GM21447 (cell line): ENCODE measurements around the gene ZFP36.
"Not testable (repeated sequence)": the region's sequence is repeated elsewhere in the genome, so short reads cannot be mapped to it uniquely, and the experiment has no call there.

Experiments used
- ATAC-seq: cut with Tn5 transposase; IDR thresholded peaks from one replicate; pipeline ENCODE4 v1.9.1; 2021; ENCODE audit not compliant: unreplicated experiment

Gene ZFP36

GRCh38 chr19:39406656-39407409, at the start of gene ZFP36:
Gene ZFP36 (plus strand): TSS chr19:39406847. CDS start chr19:39406905, 58 bp downstream.
- no peak for ATAC-seq

- ATAC-seq: no peak
Observed at GRCh38 chr19:39359026-39359425, 47.6 kb upstream of the ZFP36 start.

- ATAC-seq: no peak
Observed at GRCh38 chr19:39360599-39360998, 46.0 kb upstream of the ZFP36 start.

- no peak for ATAC-seq
Observed at GRCh38 chr19:39362682-39363657, 43.7 kb upstream of the ZFP36 start.

- ATAC-seq: no peak
Observed at GRCh38 chr19:39363901-39364457, 42.7 kb upstream of the ZFP36 start.

GRCh38 chr19:39365531-39365930, 41.1 kb upstream of the ZFP36 start:
- no peak for ATAC-seq

- ATAC-seq: no peak
Observed at GRCh38 chr19:39369200-39369599, 37.4 kb upstream of the ZFP36 start.

- ATAC-seq: no peak
Observed at GRCh38 chr19:39370735-39371134, 35.9 kb upstream of the ZFP36 start.

- ATAC-seq: no peak
Observed at GRCh38 chr19:39372047-39372802, 34.4 kb upstream of the ZFP36 start.

- ATAC-seq: no peak
Observed at GRCh38 chr19:39372941-39373340, 33.7 kb upstream of the ZFP36 start.

GRCh38 chr19:39375929-39376328, 30.7 kb upstream of the ZFP36 start:
- no peak for ATAC-seq

GRCh38 chr19:39377373-39378362, 29.0 kb upstream of the ZFP36 start:
- ATAC-seq: no peak

GRCh38 chr19:39379366-39379765, 27.3 kb upstream of the ZFP36 start:
- ATAC-seq: not testable (repeated sequence)

GRCh38 chr19:39379865-39380396, 26.7 kb upstream of the ZFP36 start:
- ATAC-seq: no peak

- no peak for ATAC-seq
Observed at GRCh38 chr19:39380521-39381502, 25.8 kb upstream of the ZFP36 start.

DNA sequence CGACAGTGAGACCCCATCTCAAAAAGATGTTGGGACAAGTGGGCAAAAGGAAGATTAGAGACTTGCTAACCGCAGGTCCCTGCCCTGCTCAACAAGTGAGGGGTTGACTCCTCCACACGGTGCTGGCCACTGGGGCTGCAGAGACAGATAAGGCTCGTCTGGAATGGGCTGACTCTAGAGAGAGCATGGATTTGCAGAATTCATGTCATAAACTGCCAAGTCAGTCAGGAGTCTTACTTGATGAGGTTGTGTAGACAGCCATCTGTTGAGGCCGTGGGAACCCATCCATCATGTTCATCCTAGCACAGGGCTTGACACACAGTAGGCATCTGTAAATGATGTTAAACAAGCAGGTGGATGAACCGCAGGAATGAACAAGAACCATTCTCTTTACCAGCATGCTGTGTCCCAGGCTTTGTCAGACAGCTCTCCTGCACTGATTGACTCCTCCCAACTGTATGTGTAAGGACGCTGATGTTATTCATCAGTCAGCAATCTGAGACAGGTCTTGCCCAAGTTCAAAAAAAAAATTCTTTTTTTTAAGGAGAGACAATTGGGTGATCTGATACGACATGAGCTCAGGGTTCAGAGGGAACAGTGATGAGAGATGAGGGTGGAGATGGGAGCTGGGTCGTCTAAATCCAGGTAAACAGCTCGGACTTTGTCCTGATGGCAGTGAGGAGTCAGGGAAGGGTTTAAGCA, 24.6 kb upstream of the ZFP36 start:
- no peak for ATAC-seq

GRCh38 chr19:39382991-39383828, 23.4 kb upstream of the ZFP36 start:
- no peak for ATAC-seq
